Measurements from ENCODE around the gene PDZRN4.

The PDZRN4 gene

DNA sequence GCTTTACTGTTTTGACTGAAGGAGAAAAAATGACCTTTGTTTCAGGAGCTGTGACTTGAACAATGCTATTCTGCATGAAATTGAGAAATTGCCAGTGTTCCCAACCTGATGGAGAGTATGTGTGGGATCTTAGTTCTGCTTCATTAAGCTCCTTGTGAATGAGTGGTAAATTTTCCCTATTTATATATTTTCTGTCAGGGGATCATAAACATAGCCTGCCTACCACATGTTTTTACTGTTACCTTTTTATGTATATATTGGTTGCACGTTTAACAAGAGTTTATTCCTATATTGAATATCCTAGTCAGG is 271.7 kb downstream of the PDZRN4 start:
- Histone ChIP-seq H3K9me3 (ENCODE audit: control extremely low read depth in 1 of 5, control insufficient read depth in 4 of 5, insufficient read depth in 2 of 5, low read depth in 1 of 5, low read length in 4 of 5) (no peaks in the 10 kb centered on the region), H3K4me1 (ENCODE audit: control extremely low read depth in 1 of 4, control insufficient read depth in 4 of 4, insufficient read depth in 4 of 4, low read length in 3 of 4) (no peaks in the 10 kb centered on the region), H3K36me3 (ENCODE audit: control insufficient read depth in 4 of 4, insufficient read depth in 4 of 4, low read length in 3 of 4) (no peaks in the 10 kb centered on the region), H3K27ac (ENCODE audit: insufficient read depth in 1 of 2, low read depth in 1 of 2, low read length in 2 of 2, poor library complexity in 1 of 2, severe bottlenecking in 2 of 2) (no peak overlapping the region), H3K27me3 (replicated peaks in 2 of 5; ENCODE audit: control insufficient read depth in 4 of 5, insufficient read depth in 5 of 5, low read length in 4 of 5) (no peaks in the 10 kb centered on the region), H3K4me3 (ENCODE audit: control insufficient read depth in 1 of 7, extremely low read depth in 1 of 7, insufficient read depth in 4 of 7, low read depth in 2 of 7, low read length in 6 of 7) (no peak overlapping the region)
- no CpG with 5 or more reads among the region's 1 CpG for WGBS (ENCODE audit: insufficient coverage)
- POLR2A ChIA-PET: no interaction called here
- DNase-seq: no peak
- CTCF ChIA-PET: no interaction called here

DNA sequence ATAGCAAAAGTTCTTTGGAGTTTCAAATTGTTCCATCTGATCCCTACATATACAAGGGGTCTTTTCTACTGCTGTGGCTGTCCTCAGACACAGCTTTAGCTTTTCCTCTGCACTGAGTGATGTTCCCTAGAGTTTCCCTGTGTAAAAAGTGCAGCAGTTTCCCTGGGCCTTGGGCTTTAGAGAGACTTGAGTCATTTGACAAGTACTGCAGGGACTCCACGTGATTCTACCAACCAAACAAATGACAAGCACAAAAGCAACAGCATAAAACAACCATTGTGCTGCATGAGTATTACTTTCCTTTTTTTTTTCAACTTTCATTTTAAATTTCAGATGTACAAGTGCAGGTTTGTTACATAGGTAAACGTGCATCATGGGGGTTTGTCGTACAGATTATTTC is 272.8 kb downstream of the PDZRN4 start:
- Histone ChIP-seq H3K27ac (ENCODE audit: insufficient read depth in 1 of 2, low read depth in 1 of 2, low read length in 2 of 2, poor library complexity in 1 of 2, severe bottlenecking in 2 of 2) (no peak overlapping the region), H3K4me3 (ENCODE audit: control insufficient read depth in 1 of 7, extremely low read depth in 1 of 7, insufficient read depth in 4 of 7, low read depth in 2 of 7, low read length in 6 of 7) (no peak overlapping the region), H3K9me3 (ENCODE audit: control extremely low read depth in 1 of 5, control insufficient read depth in 4 of 5, insufficient read depth in 2 of 5, low read depth in 1 of 5, low read length in 4 of 5) (no peaks in the 10 kb centered on the region), H3K36me3 (ENCODE audit: control insufficient read depth in 4 of 4, insufficient read depth in 4 of 4, low read length in 3 of 4) (no peaks in the 10 kb centered on the region), H3K27me3 (replicated peaks in 2 of 5; ENCODE audit: control insufficient read depth in 4 of 5, insufficient read depth in 5 of 5, low read length in 4 of 5) (no peaks in the 10 kb centered on the region), H3K4me1 (ENCODE audit: control extremely low read depth in 1 of 4, control insufficient read depth in 4 of 4, insufficient read depth in 4 of 4, low read length in 3 of 4) (no peaks in the 10 kb centered on the region)
- CTCF ChIA-PET: no interaction called here
- 94% methylated on average over 2 of the region's 3 CpGs for WGBS (ENCODE audit: insufficient coverage)
- POLR2A ChIA-PET: no interaction called here
- no peak for DNase-seq

DNA sequence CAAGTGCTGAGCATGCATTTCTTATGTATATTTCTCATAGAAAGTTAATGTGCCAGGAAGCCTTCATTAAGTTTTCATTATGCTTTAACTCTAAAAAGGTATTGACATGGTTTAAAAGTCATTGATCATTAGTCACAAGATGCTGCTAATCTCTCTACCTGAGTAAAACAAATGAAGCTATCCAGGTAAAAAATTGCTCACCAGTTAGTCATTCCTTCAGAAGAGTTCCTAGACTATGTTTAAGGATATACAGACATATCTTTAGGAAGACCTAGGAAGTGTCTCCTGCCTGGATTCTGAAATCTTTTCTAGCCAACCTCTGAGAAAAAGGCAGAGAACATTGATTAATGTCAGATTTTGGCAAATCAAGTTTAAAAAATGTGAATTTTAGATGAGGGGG is 274.2 kb downstream of the PDZRN4 start:
- no peak overlapping the region for H3K4me3 ChIP-seq (ENCODE audit: control insufficient read depth in 1 of 7, extremely low read depth in 1 of 7, insufficient read depth in 4 of 7, low read depth in 2 of 7, low read length in 6 of 7)

GRCh38 chr12:41465526-41465925 is 277.4 kb downstream of the PDZRN4 start:
- Histone ChIP-seq H3K27ac (ENCODE audit: insufficient read depth in 1 of 2, low read depth in 1 of 2, low read length in 2 of 2, poor library complexity in 1 of 2, severe bottlenecking in 2 of 2) (no peak overlapping the region), H3K9me3 (ENCODE audit: control extremely low read depth in 1 of 5, control insufficient read depth in 4 of 5, insufficient read depth in 2 of 5, low read depth in 1 of 5, low read length in 4 of 5) (no peaks in the 10 kb centered on the region), H3K4me3 (ENCODE audit: control insufficient read depth in 1 of 7, extremely low read depth in 1 of 7, insufficient read depth in 4 of 7, low read depth in 2 of 7, low read length in 6 of 7) (no peak overlapping the region), H3K36me3 (ENCODE audit: control insufficient read depth in 4 of 4, insufficient read depth in 4 of 4, low read length in 3 of 4) (no peaks in the 10 kb centered on the region), H3K4me1 (ENCODE audit: control extremely low read depth in 1 of 4, control insufficient read depth in 4 of 4, insufficient read depth in 4 of 4, low read length in 3 of 4) (peaks cover 0 to 6% (median 2%) of the 10 kb centered on the region in 4 experiments), H3K27me3 (replicated peaks in 2 of 5; ENCODE audit: control insufficient read depth in 4 of 5, insufficient read depth in 5 of 5, low read length in 4 of 5) (no peaks in the 10 kb centered on the region)
- ChIA-PET CTCF (no interaction called here), POLR2A (no interaction called here)
- DNase-seq: peak in 1 of 3 donors; percentile 20
- no CpG with 5 or more reads among the region's 1 CpG for WGBS (ENCODE audit: insufficient coverage)

More for the DNA sequence above, 274.2 kb downstream of the PDZRN4 start:
- Histone ChIP-seq H3K9me3 (ENCODE audit: control extremely low read depth in 1 of 5, control insufficient read depth in 4 of 5, insufficient read depth in 2 of 5, low read depth in 1 of 5, low read length in 4 of 5) (no peaks in the 10 kb centered on the region), H3K4me1 (ENCODE audit: control extremely low read depth in 1 of 4, control insufficient read depth in 4 of 4, insufficient read depth in 4 of 4, low read length in 3 of 4) (no peaks in the 10 kb centered on the region), H3K36me3 (ENCODE audit: control insufficient read depth in 4 of 4, insufficient read depth in 4 of 4, low read length in 3 of 4) (no peaks in the 10 kb centered on the region), H3K27ac (ENCODE audit: insufficient read depth in 1 of 2, low read depth in 1 of 2, low read length in 2 of 2, poor library complexity in 1 of 2, severe bottlenecking in 2 of 2) (no peak overlapping the region), H3K27me3 (replicated peaks in 2 of 5; ENCODE audit: control insufficient read depth in 4 of 5, insufficient read depth in 5 of 5, low read length in 4 of 5) (no peaks in the 10 kb centered on the region)
- no peak for DNase-seq
- POLR2A ChIA-PET: no interaction called here
- CTCF ChIA-PET: no interaction called here

DNA sequence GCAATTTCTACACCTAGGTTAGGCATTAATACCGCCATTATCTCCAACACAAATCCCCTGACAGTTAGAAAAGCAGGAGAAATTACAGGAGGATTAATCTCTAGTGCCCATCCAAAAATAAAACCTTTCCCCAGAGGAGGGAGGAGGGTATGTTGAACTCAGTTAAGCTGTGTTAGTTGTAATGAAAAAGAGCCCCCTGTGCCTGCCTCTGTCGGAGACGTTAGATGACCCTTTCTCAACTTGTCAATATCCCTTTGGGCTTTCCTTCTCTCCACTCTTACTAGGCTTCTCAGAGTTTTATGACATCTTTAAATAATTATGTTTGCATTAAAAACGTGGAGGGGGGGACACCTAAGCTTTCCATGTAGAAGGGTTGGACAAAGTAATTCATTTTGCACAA is 278.2 kb downstream of the PDZRN4 start:
- WGBS (ENCODE audit: insufficient coverage): no CpG with 5 or more reads among the region's 4 CpGs
- H3K9me3 ChIP-seq (ENCODE audit: control extremely low read depth in 1 of 5, control insufficient read depth in 4 of 5, insufficient read depth in 2 of 5, low read depth in 1 of 5, low read length in 4 of 5): no peaks in the 10 kb centered on the region
- H3K27ac ChIP-seq (ENCODE audit: insufficient read depth in 1 of 2, low read depth in 1 of 2, low read length in 2 of 2, poor library complexity in 1 of 2, severe bottlenecking in 2 of 2): no peak overlapping the region
- peaks cover 0 to 6% (median 2%) of the 10 kb centered on the region in 4 experiments for H3K4me1 ChIP-seq (ENCODE audit: control extremely low read depth in 1 of 4, control insufficient read depth in 4 of 4, insufficient read depth in 4 of 4, low read length in 3 of 4)
- H3K4me3 ChIP-seq (ENCODE audit: control insufficient read depth in 1 of 7, extremely low read depth in 1 of 7, insufficient read depth in 4 of 7, low read depth in 2 of 7, low read length in 6 of 7): no peak overlapping the region
- H3K36me3 ChIP-seq (ENCODE audit: control insufficient read depth in 4 of 4, insufficient read depth in 4 of 4, low read length in 3 of 4): no peaks in the 10 kb centered on the region
- no peak for DNase-seq
- CTCF ChIA-PET: no interaction called here
- POLR2A ChIA-PET: no interaction called here
- H3K27me3 ChIP-seq (replicated peaks in 2 of 5; ENCODE audit: control insufficient read depth in 4 of 5, insufficient read depth in 5 of 5, low read length in 4 of 5): no peaks in the 10 kb centered on the region

DNA sequence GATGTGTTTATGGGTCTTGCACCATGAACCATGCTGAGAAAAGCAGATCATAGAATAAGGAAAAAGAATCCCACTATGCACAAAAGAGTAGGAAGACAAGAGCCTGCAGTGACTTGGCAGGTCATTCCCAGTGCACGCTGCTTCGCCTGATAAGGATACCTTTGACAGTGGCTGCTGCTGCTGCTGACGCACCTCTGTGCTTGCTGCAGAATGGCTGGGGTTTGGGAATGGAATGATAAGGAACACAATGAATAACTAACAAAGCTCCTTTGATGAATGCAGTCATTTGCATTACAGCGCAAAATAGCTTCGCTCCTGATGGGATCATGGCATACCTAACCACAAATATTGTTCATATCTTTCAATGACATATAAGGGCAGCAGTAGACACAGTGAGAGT is 278.7 kb downstream of the PDZRN4 start:
- peaks cover 0 to 6% (median 2%) of the 10 kb centered on the region in 4 experiments for H3K4me1 ChIP-seq (ENCODE audit: control extremely low read depth in 1 of 4, control insufficient read depth in 4 of 4, insufficient read depth in 4 of 4, low read length in 3 of 4)
- 100% methylated on average over 2 of the region's 5 CpGs for WGBS (ENCODE audit: insufficient coverage)
- ChIA-PET POLR2A (no interaction called here), CTCF (no interaction called here)
- H3K9me3 ChIP-seq (ENCODE audit: control extremely low read depth in 1 of 5, control insufficient read depth in 4 of 5, insufficient read depth in 2 of 5, low read depth in 1 of 5, low read length in 4 of 5): no peaks in the 10 kb centered on the region
- no peaks in the 10 kb centered on the region for H3K36me3 ChIP-seq (ENCODE audit: control insufficient read depth in 4 of 4, insufficient read depth in 4 of 4, low read length in 3 of 4)
- no peak overlapping the region for H3K4me3 ChIP-seq (ENCODE audit: control insufficient read depth in 1 of 7, extremely low read depth in 1 of 7, insufficient read depth in 4 of 7, low read depth in 2 of 7, low read length in 6 of 7)
- no peaks in the 10 kb centered on the region for H3K27me3 ChIP-seq (replicated peaks in 2 of 5; ENCODE audit: control insufficient read depth in 4 of 5, insufficient read depth in 5 of 5, low read length in 4 of 5)
- no peak for DNase-seq
- no peak overlapping the region for H3K27ac ChIP-seq (ENCODE audit: insufficient read depth in 1 of 2, low read depth in 1 of 2, low read length in 2 of 2, poor library complexity in 1 of 2, severe bottlenecking in 2 of 2)

DNA sequence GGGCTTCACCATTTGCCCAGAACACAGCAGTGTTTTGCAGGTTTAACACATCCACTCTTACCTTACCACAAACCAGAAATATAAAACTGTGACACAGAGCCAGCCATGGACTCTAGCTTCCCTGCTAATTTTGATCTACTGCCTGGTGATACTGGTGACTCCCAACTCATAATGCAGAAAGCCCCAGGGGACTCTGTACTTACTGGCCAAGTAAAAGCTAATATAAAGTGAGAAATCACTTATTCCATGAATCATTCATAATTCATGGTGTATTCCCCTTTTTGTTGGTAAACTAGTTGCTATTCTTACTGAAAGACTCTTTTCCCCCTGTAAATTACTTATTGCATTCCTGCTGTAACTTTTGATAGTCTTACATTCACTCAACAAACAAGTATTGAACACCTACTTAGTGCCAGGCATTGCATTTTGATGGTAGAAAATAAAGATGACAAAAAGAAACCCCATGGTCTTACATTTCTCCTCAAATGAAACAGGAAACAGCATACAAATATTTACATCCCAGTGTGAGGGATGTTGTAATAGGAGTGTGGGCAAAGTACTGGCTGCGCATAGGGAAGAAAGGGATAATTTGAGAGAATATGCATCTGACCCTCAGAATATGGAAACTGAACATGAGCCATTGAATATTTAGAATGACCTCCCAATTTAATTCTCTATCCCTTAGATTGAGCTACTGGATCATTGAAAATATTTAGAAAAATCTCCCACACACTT is 279.6 kb downstream of the PDZRN4 start:
- Histone ChIP-seq H3K27ac (ENCODE audit: insufficient read depth in 1 of 2, low read depth in 1 of 2, low read length in 2 of 2, poor library complexity in 1 of 2, severe bottlenecking in 2 of 2) (no peak overlapping the region), H3K9me3 (ENCODE audit: control extremely low read depth in 1 of 5, control insufficient read depth in 4 of 5, insufficient read depth in 2 of 5, low read depth in 1 of 5, low read length in 4 of 5) (no peaks in the 10 kb centered on the region), H3K4me3 (ENCODE audit: control insufficient read depth in 1 of 7, extremely low read depth in 1 of 7, insufficient read depth in 4 of 7, low read depth in 2 of 7, low read length in 6 of 7) (no peak overlapping the region), H3K36me3 (ENCODE audit: control insufficient read depth in 4 of 4, insufficient read depth in 4 of 4, low read length in 3 of 4) (no peaks in the 10 kb centered on the region), H3K27me3 (replicated peaks in 2 of 5; ENCODE audit: control insufficient read depth in 4 of 5, insufficient read depth in 5 of 5, low read length in 4 of 5) (no peaks in the 10 kb centered on the region), H3K4me1 (ENCODE audit: control extremely low read depth in 1 of 4, control insufficient read depth in 4 of 4, insufficient read depth in 4 of 4, low read length in 3 of 4) (peaks cover 0 to 6% (median 2%) of the 10 kb centered on the region in 4 experiments)
- POLR2A ChIA-PET: no interaction called here
- no CpG with 5 or more reads among the region's 1 CpG for WGBS (ENCODE audit: insufficient coverage)
- DNase-seq: peak in 1 of 3 donors; percentile 31
- CTCF ChIA-PET: no interaction called here
